Stimulated activated CD4-positive, alpha-beta T cell treated with anti-CD3 and anti-CD28 coated beads, TNF-alpha, amount 100 ng/mL, for 24 hours (primary cell): ENCODE data around the gene FAM241B.

Experiments
- DNase-seq, 3 experiments: peaks; one replicate each; pipeline ENCODE4 v3.0.0-alpha.2; 2020; ENCODE audit warnings: low read depth in 3 of 3

The FAM241B gene

GRCh38 chr10:69629897-69630650 is at the start of gene FAM241B:
Gene FAM241B (plus strand): TSS chr10:69630247. CDS start chr10:69631744, 1,497 bp downstream.
- DNase-seq, result peak; percentile 51 to 69 (median 61)

GRCh38 chr10:69580435-69580834 is 49.6 kb upstream of the FAM241B start:
- DNase-seq, result no peak

- DNase-seq, result no peak
These were observed 46.9 kb upstream of the FAM241B start for GRCh38 chr10:69583106-69583505.

GRCh38 chr10:69584624-69585023 is 45.4 kb upstream of the FAM241B start:
- DNase-seq, result no peak

- DNase-seq, result no peak
These were observed 41.7 kb upstream of the FAM241B start for GRCh38 chr10:69588358-69588757.

- no peak for DNase-seq
These were observed 29.2 kb upstream of the FAM241B start for GRCh38 chr10:69600761-69601330.

- DNase-seq, result no peak
These were observed 21.0 kb upstream of the FAM241B start for GRCh38 chr10:69609077-69609476.

- DNase-seq, result no peak
These were observed 17.3 kb upstream of the FAM241B start for GRCh38 chr10:69612760-69613159.

- DNase-seq, result no peak
These were observed 15.9 kb upstream of the FAM241B start for GRCh38 chr10:69614130-69614529.

GRCh38 chr10:69616358-69616757 is 13.7 kb upstream of the FAM241B start:
- no peak for DNase-seq

GRCh38 chr10:69618746-69619145 is 11.3 kb upstream of the FAM241B start:
- no peak for DNase-seq

- DNase-seq, result no peak
These were observed 10.4 kb upstream of the FAM241B start for GRCh38 chr10:69619626-69620025.

GRCh38 chr10:69620625-69621024 is 9.4 kb upstream of the FAM241B start:
- no peak for DNase-seq

- DNase-seq, result no peak
These were observed 5.7 kb upstream of the FAM241B start for GRCh38 chr10:69624245-69624786.

- no peak for DNase-seq
These were observed 3.2 kb upstream of the FAM241B start for GRCh38 chr10:69626826-69627225.

- no peak for DNase-seq
These were observed 1.2 kb upstream of the FAM241B start for GRCh38 chr10:69628891-69629290.

- DNase-seq, result no peak
These were observed 539 bp upstream of the FAM241B start for GRCh38 chr10:69629519-69629896.

- no peak for DNase-seq
These were observed 779 bp downstream of the FAM241B start for GRCh38 chr10:69630651-69631400.

- no peak for DNase-seq
These were observed 1.5 kb downstream of the FAM241B start for GRCh38 chr10:69631566-69631965.

GRCh38 chr10:69632516-69633199 is 2.6 kb downstream of the FAM241B start:
- no peak for DNase-seq

- no peak for DNase-seq
These were observed 3.9 kb downstream of the FAM241B start for GRCh38 chr10:69633673-69634635.
